HEK293T (cell line): ENCODE data around the gene SLC39A3.

Source experiments
- CTCF ChIA-PET: fragments of 350-600 bp; formaldehyde crosslinking; extraction: SDS; loops from one replicate; lab custom pipeline; 2021; ENCODE audit warnings: antibody characterized with exemption, inconsistent platforms; lab: Yijun Ruan, JAX
- POLR2A ChIA-PET: fragments of 350-600 bp; formaldehyde crosslinking; extraction: SDS; loops from one replicate; lab custom pipeline; 2020; ENCODE audit warnings: antibody characterized with exemption, inconsistent platforms; lab: Yijun Ruan, JAX
- DNase-seq: peaks from one replicate; pipeline ENCODE4 v3.0.0; 2012; ENCODE audit warnings: mixed read lengths; ENCODE audit errors: extremely low spot score
- ARNT ChIP-seq: fragments of 450-650 bp; IDR thresholded peaks from 2 replicates; pipeline ENCODE4 v1.6.1; 2017; ENCODE audit warnings: mild to moderate bottlenecking
- BHLHE40 ChIP-seq: fragments of 450-650 bp; IDR thresholded peaks from 2 replicates; pipeline ENCODE4 v1.6.1; 2016; ENCODE audit warnings: mild to moderate bottlenecking, moderate library complexity, borderline replicate concordance
- CTBP1 ChIP-seq: fragments of 450-650 bp; IDR thresholded peaks from 2 replicates; pipeline ENCODE4 v1.6.1; 2016; ENCODE audit warnings: borderline replicate concordance
- ELF4 ChIP-seq: fragments of 450-650 bp; IDR thresholded peaks from 2 replicates; pipeline ENCODE4 v1.6.1; 2017; ENCODE audit warnings: antibody characterized with exemption
- FOXA1 ChIP-seq: fragments of 450-650 bp; IDR thresholded peaks from 2 replicates; pipeline ENCODE4 v1.6.1; 2016; ENCODE audit warnings: mild to moderate bottlenecking
- FOXK2 ChIP-seq: fragments of 450-650 bp; IDR thresholded peaks from 2 replicates; pipeline ENCODE4 v1.6.1; 2016; ENCODE audit warnings: mild to moderate bottlenecking
- FOXM1 ChIP-seq: fragments of 450-650 bp; IDR thresholded peaks from 2 replicates; pipeline ENCODE4 v1.6.1; 2017; ENCODE audit warnings: mild to moderate bottlenecking, borderline replicate concordance
- HDGF ChIP-seq: fragments of 450-650 bp; IDR thresholded peaks from 2 replicates; pipeline ENCODE4 v1.6.1; 2017; ENCODE audit warnings: antibody characterized with exemption, borderline replicate concordance
- L3MBTL2 ChIP-seq: fragments of 450-650 bp; conservative IDR thresholded peaks from 2 replicates; pipeline ENCODE4 v1.6.1; 2016; ENCODE audit warnings: mild to moderate bottlenecking
- LEF1 ChIP-seq: fragments of 450-650 bp; IDR thresholded peaks from 2 replicates; pipeline ENCODE4 v1.6.1; 2017; ENCODE audit warnings: mild to moderate bottlenecking, borderline replicate concordance
- NFRKB ChIP-seq: fragments of 450-650 bp; IDR thresholded peaks from 2 replicates; pipeline ENCODE4 v1.6.1; 2016; ENCODE audit warnings: mild to moderate bottlenecking, moderate library complexity
- SP1 ChIP-seq: fragments of 450-650 bp; IDR thresholded peaks from 2 replicates; pipeline ENCODE4 v1.6.1; 2017
- SUZ12 ChIP-seq: fragments of 450-650 bp; IDR thresholded peaks from 2 replicates; pipeline ENCODE4 v1.6.1; 2016; ENCODE audit warnings: mild to moderate bottlenecking
- TARDBP ChIP-seq: fragments of 450-650 bp; IDR thresholded peaks from 2 replicates; pipeline ENCODE4 v1.6.1; 2016
- ZNF384 ChIP-seq: fragments of 450-650 bp; IDR thresholded peaks from 2 replicates; pipeline ENCODE4 v1.6.1; 2016
- TF ChIP-seq, protein P1 (sequence below): fragments of 450-650 bp; IDR thresholded peaks from 2 replicates; pipeline ENCODE4 v1.6.1; 2016

Gene SLC39A3

DNA sequence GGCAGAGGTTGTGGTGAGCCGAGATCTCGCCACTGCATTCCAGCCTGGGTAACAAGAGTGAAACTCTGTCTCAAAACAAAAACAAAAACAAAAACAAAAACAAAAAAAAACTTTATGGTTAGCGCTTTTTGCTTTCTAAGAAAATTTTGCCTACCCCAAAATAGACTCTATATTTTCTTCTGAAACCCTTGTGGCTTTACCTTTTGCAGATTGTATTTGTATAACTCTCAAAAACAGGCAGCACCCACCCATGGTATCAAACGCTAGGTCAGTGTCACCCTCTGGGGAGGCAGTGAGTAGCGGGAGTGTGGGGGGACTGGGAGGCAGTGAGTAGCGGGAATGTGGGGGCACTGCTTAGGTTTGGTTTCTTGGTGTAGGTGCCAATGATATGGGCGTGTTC lies 7.5 kb upstream of the SLC39A3 start:
- TF ChIP-seq SUZ12 (no peak), ARNT (no peak), ELF4 (no peak), NFRKB (no peak), FOXA1 (no peak), HDGF (no peak), FOXM1 (no peak), CTBP1 (no peak), BHLHE40 (no peak)
- TF ChIP-seq, protein P1, sequence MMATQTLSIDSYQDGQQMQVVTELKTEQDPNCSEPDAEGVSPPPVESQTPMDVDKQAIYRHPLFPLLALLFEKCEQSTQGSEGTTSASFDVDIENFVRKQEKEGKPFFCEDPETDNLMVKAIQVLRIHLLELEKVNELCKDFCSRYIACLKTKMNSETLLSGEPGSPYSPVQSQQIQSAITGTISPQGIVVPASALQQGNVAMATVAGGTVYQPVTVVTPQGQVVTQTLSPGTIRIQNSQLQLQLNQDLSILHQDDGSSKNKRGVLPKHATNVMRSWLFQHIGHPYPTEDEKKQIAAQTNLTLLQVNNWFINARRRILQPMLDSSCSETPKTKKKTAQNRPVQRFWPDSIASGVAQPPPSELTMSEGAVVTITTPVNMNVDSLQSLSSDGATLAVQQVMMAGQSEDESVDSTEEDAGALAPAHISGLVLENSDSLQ: no peak
- no peak for DNase-seq
- CTCF ChIA-PET: interaction anchor here (0.7 to 1.0 kb wide), 2 partner anchors 99 kb away, joined by 4 to 5 read pairs; no protein-coding TSS in a partner anchor
- POLR2A ChIA-PET: no interaction called here

DNA sequence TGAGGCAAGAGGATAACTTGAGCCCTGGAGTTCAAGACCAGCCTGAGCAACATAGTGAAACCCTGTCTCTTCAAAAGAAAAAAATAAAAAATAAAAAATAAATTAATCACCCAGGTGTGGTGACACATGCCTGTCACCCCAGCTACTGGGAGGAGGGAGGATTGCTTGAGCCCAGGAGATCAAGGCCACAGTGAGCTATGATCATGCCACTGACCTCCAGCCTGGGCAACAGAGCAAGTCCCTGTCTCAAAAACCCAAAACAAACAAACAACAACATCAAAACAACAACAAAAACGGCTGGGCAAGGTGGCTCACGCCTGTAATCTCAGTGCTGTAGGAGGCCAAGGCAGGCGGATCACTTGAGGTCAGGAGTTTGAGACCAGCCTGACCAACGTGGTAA lies 4.3 kb upstream of the SLC39A3 start:
- POLR2A ChIA-PET: no interaction called here
- CTCF ChIA-PET: no interaction called here
- no peak for TF ChIP-seq TARDBP
- no peak for TF ChIP-seq ARNT
- TF ChIP-seq, protein P1: no peak; the same call in 1 of the 2 replicates
- TF ChIP-seq LEF1: no peak
- TF ChIP-seq ELF4: no peak
- TF ChIP-seq SP1: no peak
- no peak for TF ChIP-seq L3MBTL2
- no peak for TF ChIP-seq NFRKB
- TF ChIP-seq BHLHE40: no peak
- TF ChIP-seq HDGF: no peak
- no peak for TF ChIP-seq ZNF384
- no peak for TF ChIP-seq SUZ12
- TF ChIP-seq FOXM1: no peak
- no peak for TF ChIP-seq CTBP1
- no peak for TF ChIP-seq FOXA1
- no peak for DNase-seq

DNA sequence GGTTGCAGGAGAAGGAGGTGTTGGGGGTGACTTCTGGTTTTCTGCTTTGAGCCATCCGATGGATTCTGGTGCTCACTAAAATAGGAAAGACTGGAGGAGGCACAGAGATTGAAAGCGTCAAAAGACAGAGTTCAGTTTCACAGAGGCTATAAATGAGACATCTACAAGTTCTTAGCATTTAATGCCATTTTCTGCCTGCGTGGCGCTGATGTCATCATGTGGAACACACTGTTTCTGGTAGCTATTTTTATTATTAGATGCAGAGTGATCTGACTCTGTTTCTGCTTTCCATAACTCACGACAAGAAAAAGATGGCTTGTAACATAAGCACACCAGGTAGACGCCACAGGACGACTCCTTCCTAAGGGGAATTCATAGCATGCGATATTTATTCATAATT lies 3.3 kb upstream of the SLC39A3 start:
- ChIA-PET CTCF (no interaction called here), POLR2A (no interaction called here)
- no peak for TF ChIP-seq FOXK2
- no peak for TF ChIP-seq LEF1
- TF ChIP-seq BHLHE40: no peak
- TF ChIP-seq SUZ12: no peak
- no peak for TF ChIP-seq FOXM1
- TF ChIP-seq NFRKB: no peak
- no peak for TF ChIP-seq CTBP1
- TF ChIP-seq L3MBTL2: no peak
- TF ChIP-seq ELF4: no peak
- TF ChIP-seq TARDBP: no peak
- no peak for TF ChIP-seq FOXA1
- TF ChIP-seq ARNT: no peak
- no peak for TF ChIP-seq ZNF384
- DNase-seq: no peak

DNA sequence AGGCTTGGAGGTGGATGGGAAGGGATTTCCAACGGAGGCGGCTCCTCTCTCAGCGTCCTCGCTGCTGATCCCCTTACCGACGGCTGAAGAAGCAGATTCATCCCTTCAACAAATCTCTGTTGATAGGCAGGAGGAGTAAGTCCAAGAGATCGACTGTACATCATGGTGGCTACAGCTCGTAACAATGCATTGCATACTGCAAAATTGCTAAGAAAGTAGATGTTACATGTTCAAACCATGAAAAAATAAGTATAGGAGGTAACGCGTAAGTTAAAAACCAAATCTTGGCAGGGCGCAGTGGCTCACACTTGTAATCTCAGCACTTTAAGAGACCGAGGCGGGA lies 468 bp upstream of the SLC39A3 start:
- TF ChIP-seq FOXA1 (no peak), HDGF (no peak), LEF1 (no peak), ARNT (no peak), NFRKB (no peak)
- TF ChIP-seq, protein P1: no peak
- no peak for DNase-seq
- ChIA-PET CTCF (no interaction called here), POLR2A (interaction anchor here (1.1 to 1.6 kb wide), 2 partner anchors 10 to 43 kb away, joined by 3 to 5 read pairs; partner anchors contain the start of gene SGTA)

DNA sequence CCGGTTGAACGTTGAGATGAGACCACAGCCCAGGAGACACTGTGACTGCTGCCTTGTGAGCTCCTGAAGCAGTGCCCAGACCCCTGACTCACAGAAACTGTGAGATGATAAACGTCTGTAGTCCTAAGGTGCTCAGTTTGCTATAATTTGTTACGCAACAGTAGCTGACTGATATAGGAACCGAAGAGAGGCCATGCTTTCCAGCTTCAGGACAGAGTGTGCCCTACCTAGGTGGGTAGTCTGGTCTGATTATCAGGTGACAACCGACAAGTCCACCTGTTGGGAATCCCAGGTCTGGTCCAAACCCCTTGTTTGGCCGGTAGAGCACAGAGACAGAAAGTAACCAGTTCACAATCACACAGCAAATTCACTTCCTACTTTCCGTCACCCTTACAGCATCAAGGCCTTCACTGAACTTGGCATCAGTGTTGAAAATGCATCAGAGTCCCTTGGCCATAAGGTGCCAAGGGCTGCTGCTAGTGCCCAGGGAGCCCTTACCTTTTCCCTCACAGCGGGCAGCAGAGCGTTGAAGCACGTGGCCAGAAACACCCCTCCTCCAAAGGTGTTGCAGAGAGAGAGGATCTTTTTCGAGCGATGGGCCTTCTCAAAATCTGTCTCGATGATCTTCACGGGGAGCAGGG lies 3.1 kb downstream of the SLC39A3 start:
- ChIA-PET POLR2A (no interaction called here), CTCF (no interaction called here)
- DNase-seq: no peak
- TF ChIP-seq L3MBTL2 (no peak), TARDBP (no peak)

DNA sequence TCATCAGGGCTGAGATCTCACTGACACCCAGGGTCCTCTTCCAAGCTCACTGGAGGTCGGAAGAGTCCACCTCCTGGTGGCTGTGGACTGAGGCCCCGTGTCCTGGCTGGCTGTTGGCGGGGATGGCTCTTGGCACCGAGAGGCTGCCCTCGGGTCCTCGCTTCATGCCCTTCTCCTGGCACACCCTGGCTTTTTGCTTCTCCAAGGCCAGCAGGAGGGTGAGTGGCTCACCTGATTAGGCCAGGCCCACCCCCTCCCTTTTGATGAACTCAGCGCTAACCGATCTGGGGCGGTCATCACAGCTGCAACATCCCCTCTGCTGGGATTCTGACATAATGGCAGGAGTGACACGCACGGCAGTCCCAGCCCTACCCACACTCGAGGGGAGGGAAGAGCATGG lies 4.4 kb downstream of the SLC39A3 start:
- TF ChIP-seq L3MBTL2: no peak
- no peak for TF ChIP-seq FOXM1
- no peak for TF ChIP-seq ARNT
- TF ChIP-seq TARDBP: no peak
- ChIA-PET CTCF (no interaction called here), POLR2A (interaction anchor here (0.8 kb wide), 1 partner anchor 215 kb away, joined by 3 read pairs; no protein-coding TSS in a partner anchor)
- no peak for DNase-seq
